HG02840 (cell line): Measurements from ENCODE around the gene SRGAP2C.
"Not testable (repeated sequence)": the region's sequence is repeated elsewhere in the genome, so short reads cannot be mapped to it uniquely, and the experiment has no call there.

Experiments
- ATAC-seq: cut with Tn5 transposase; IDR thresholded peaks from one replicate; pipeline ENCODE4 v1.9.1; 2021; ENCODE audit warnings: mild to moderate bottlenecking, moderate library complexity, moderate number of reproducible peaks; ENCODE audit not compliant: unreplicated experiment, low FRiP score

The SRGAP2C gene

DNA sequence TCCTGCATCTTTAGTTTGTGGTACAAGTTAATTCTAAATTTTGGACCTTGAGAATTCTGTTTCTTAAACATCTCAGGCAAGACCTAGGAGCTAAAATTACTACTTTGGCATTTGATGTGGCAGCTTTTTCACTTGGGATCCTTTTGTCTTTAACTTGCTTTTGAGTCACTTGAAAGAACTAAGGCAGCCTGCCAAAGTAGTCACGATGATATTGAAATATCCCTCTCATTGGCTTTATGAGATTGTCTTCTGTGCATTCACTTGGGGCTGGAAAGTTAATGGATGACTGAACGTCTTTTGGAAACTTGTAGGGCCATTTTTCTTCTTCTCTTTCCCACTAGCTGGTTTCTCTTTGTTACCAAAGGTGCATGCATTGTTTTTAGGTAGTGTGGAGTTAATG, 90.7 kb downstream of the SRGAP2C start:
- ATAC-seq: not testable (repeated sequence)

DNA sequence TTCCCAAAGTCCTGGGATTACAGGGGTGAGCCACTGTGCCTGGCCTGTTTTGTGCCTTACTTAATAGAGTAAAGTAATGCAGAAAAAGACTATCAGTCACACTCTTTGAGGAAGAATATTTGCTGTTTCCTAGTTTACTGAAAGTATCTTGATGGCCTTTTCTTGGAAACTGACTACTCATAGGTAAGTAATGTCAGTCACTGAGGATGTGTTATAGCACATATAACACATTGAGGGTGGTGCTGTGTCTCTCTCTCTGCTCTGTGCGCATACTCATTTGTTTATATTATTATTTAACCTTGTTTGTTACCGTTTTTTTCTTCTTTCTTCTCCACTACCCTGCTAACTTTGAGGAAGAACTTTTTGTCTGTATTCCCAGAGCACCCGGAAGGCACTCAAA, 93.4 kb downstream of the SRGAP2C start:
- not testable (repeated sequence) for ATAC-seq

GRCh38 chr1:121278777-121279547, 94.2 kb downstream of the SRGAP2C start:
- not testable (repeated sequence) for ATAC-seq

DNA sequence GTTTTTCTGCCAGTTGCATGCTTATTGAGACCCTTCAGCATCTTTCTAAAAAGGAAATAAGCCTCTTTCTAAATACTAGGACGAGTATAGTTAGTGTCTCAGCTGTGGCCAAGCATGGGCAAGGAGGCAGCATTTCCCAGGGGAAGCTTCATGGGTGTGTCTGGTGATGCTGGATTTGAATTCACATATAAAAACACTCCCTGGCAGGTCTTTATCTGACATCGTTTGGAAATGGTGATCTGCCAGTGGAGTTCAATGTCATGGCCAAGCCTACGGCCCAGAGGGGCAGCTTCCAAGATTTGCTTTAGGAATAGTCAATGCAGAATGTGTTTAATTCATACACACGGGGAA, 94.7 kb downstream of the SRGAP2C start:
- not testable (repeated sequence) for ATAC-seq

- ATAC-seq: not testable (repeated sequence)
Observed at GRCh38 chr1:121280699-121281317, 96.0 kb downstream of the SRGAP2C start.

DNA sequence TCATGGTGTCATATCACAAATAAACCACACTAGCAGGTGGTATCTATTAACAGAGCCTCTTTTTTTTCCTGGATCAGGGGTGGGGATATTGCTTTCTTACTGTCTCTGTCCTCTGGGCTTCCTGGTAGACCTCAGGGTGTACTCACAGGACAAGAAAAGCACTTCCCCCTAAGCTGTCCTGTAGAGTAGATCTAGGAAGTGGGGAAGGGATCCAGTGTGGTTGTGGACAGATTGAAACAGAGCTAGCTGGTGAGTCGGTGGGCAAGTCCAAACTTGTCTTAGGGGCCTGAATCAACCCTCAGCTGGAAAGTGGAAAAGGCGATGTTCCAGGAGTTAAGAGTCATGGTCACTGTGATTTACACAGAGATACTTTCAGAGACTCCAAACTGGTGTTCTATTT, 96.7 kb downstream of the SRGAP2C start:
- not testable (repeated sequence) for ATAC-seq

DNA sequence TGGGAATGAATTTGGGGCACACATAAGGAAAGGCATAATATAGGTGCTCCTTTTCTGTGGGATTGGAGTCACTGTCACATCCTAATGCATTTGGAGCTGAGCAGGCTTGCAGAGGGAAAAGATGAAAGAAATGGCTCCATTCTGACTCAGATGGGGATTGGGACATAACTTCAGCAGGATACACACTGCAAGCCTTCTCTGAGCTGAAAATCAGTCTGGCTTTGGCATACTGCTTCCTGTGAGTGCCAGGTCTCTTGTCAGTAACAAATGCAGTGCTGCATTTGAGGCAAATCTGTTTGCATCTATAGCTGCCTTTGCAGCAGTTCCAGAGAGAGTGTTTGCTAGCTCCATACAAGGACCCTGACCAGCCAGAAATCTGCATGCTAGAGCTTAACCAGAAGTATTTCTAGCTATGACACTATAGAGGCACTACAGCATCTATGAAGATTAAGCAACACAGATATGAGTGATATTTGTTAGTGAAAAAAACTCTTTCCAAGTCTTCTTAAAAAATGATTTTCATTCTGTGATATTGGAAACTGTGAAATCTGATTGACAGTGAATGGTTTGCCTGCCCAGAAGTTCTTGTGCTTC, 98.9 kb downstream of the SRGAP2C start:
- not testable (repeated sequence) for ATAC-seq

- not testable (repeated sequence) for ATAC-seq
Observed at GRCh38 chr1:121292590-121292989, 107.8 kb downstream of the SRGAP2C start.

GRCh38 chr1:121293263-121294204, 108.8 kb downstream of the SRGAP2C start:
- not testable (repeated sequence) for ATAC-seq

- ATAC-seq: not testable (repeated sequence)
Observed at GRCh38 chr1:121294205-121294570, 109.4 kb downstream of the SRGAP2C start.

- ATAC-seq: not testable (repeated sequence)
Observed at GRCh38 chr1:121296563-121296962, 111.8 kb downstream of the SRGAP2C start.

DNA sequence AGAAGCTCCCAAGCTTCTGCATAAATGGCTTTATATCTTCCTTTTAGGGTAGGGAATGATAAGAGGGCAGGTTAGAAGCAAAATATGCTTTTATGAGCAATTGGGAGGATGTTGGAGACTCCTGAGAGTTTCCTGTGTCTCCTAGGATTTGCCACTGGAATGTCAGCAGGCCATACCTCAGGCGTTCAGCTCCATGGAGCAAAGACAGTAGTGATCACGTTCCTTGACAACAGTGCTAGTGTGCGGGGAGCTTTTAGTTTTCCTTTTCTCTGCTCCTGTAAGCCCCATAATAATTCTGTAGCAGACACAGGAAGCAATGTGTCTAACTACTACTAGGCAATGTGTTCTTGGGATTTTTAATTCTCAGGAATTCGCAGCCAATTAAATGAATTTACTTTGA, 113.8 kb downstream of the SRGAP2C start:
- ATAC-seq: not testable (repeated sequence)

- ATAC-seq: not testable (repeated sequence)
Observed at GRCh38 chr1:121299514-121300149, 114.9 kb downstream of the SRGAP2C start.

DNA sequence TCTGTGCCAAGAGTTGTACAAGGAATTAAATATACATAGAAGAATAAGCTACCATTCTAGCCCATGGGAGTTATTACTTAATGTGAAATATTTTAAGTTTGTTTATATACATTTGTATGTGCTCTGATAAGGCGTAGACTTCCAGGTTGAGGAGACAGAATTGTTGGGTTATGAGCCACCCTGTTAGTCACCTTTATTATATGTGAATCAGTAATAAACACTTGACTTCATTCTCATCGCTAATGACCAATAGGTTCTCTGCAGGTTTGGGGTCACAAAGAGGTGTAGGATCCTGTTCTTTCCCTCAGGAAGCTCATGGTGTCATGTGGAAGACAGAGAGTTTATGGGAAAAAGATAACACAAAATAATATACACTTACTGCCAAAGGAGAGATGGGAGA, 117.1 kb downstream of the SRGAP2C start:
- not testable (repeated sequence) for ATAC-seq

GRCh38 chr1:121307759-121308158, 123.0 kb downstream of the SRGAP2C start:
- ATAC-seq: not testable (repeated sequence)

- ATAC-seq: not testable (repeated sequence)
Observed at GRCh38 chr1:121315509-121315908, 130.7 kb downstream of the SRGAP2C start.

DNA sequence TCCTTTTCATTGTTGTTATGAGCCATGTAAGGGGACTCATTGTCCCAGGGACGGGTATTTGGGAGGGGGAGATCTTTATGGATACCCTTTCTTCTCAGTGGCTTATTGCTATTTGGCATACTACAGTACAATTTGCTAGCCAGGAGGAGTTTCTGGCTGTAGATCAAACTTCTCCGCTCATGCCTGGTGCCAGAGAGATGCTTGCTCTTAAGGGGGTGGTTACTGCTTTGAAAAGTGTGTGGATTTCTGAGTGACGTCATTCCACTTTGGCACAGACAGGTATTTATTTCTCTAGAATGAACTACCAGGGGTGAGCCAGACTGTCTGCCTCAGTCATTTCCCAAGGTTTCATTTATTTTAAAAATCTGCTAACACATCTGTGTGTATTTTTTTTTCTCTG, 131.3 kb downstream of the SRGAP2C start:
- not testable (repeated sequence) for ATAC-seq

- ATAC-seq: not testable (repeated sequence)
Observed at GRCh38 chr1:121317491-121318468, 133.0 kb downstream of the SRGAP2C start.

- ATAC-seq: not testable (repeated sequence)
Observed at GRCh38 chr1:121318687-121319086, 133.9 kb downstream of the SRGAP2C start.
